K562 (cell line): ENCODE measurements around the gene TADA2A. TPM values are rescaled to one million over a fixed set of nuclear protein-coding genes. Genes with fewer than 3 reads are reported as not detected.
A peak's percentile ranks its signal among the peaks of the same experiment; 100 is the strongest.

Source experiments
- AFF1 ChIP-seq, 2 experiments: fragments of 450-650 bp; IDR thresholded peaks; 2 replicates each; pipeline ENCODE4 v1.6.1; 2018; ENCODE audit warnings: mild to moderate bottlenecking in 2 of 2, low read depth in 1 of 2; ENCODE audit not compliant: partially characterized antibody in 2 of 2
- CC2D1A ChIP-seq: fragments of 450-650 bp; IDR thresholded peaks from 2 replicates; pipeline ENCODE4 v1.6.1; 2017; ENCODE audit warnings: mild to moderate bottlenecking
- KLF13 ChIP-seq: fragments of 450-650 bp; IDR thresholded peaks from 2 replicates; pipeline ENCODE4 v1.6.1; 2016; ENCODE audit warnings: missing genetic modification characterization, low read depth, mild to moderate bottlenecking, missing compliant biosample characterization, moderate library complexity, borderline replicate concordance
- KLF6 ChIP-seq: fragments of 250-450 bp; sonication (Bioruptor Pico); IDR thresholded peaks from 2 replicates; pipeline ENCODE4 v1.4.0; 2020; ENCODE audit warnings: mild to moderate bottlenecking, moderate library complexity, borderline replicate concordance
- MEF2A ChIP-seq: IDR thresholded peaks from 2 replicates; pipeline ENCODE4 v1.6.1; 2011; ENCODE audit warnings: low read depth, mild to moderate bottlenecking, low read length, moderate library complexity; ENCODE audit not compliant: control insufficient read depth
- MXD1 ChIP-seq: fragments of 250-450 bp; sonication (Bioruptor Pico); IDR thresholded peaks from 2 replicates; pipeline ENCODE4 v1.8.0; 2021; ENCODE audit warnings: borderline replicate concordance, mild to moderate bottlenecking, moderate library complexity; ENCODE audit not compliant: poor library complexity, severe bottlenecking
- NFIX ChIP-seq: fragments of 250-450 bp; sonication (Bioruptor Pico); IDR thresholded peaks from 2 replicates; pipeline ENCODE4 v1.4.0; 2020; ENCODE audit warnings: low read depth, mild to moderate bottlenecking, moderate library complexity
- SRF ChIP-seq, 2 experiments: fragments of 250-450, 450-650 bp in 1 of 2; sonication (Bioruptor Pico) in 1 of 2; sonication (generic) in 1 of 2; formaldehyde crosslinking; IDR thresholded peaks; 2 replicates each; pipeline versions ENCODE4 v1.5.0 to v1.5.1; 2020 to 2022; ENCODE audit warnings: mild to moderate bottlenecking in 1 of 2, missing genetic modification reagents in 1 of 2
- XRCC5 ChIP-seq: fragments of 200-400 bp; formaldehyde crosslinking; IDR thresholded peaks from 2 replicates; pipeline ENCODE4 v1.6.1; 2017; ENCODE audit warnings: low read depth, mild to moderate bottlenecking, low read length
- ZBTB11 ChIP-seq, 3 experiments: fragments of 200-800 bp in 1 of 3; fragments of 250-450 bp in 1 of 3; fragments of 450-650 bp in 1 of 3; sonication (Bioruptor Pico) in 1 of 3; sonication (Bioruptor generic) in 1 of 3; formaldehyde crosslinking in 1 of 3; IDR thresholded peaks; 2 replicates each; pipeline versions ENCODE4 v1.6.1 to v1.8.0; 2016 to 2022; ENCODE audit warnings: mild to moderate bottlenecking in 2 of 3, missing genetic modification characterization in 2 of 3, missing compliant biosample characterization in 1 of 3, moderate library complexity in 1 of 3
- ZBTB12 ChIP-seq: fragments of 250-450 bp; sonication (Bioruptor Pico); IDR thresholded peaks from 2 replicates; pipeline ENCODE4 v1.4.0; 2020
- ZNF146 ChIP-seq: IDR thresholded peaks from one replicate; pipeline ENCODE4 v1.6.1; 2018; ENCODE audit warnings: missing compliant biosample characterization; ENCODE audit not compliant: unreplicated experiment
- polyA plus RNA-seq, 8 experiments: library from polyadenylated mRNA; depleted of rRNA in 4 of 8; stranded (reverse) in 5 of 8; unstranded in 3 of 8; fragments of >200 nt; fragmentation: Nextera tagmentation in 2 of 8; fragmentation: Illumina TruSeq in 1 of 8; extraction: Ambion mirVana in 2 of 8; extraction: Trizol in 1 of 8; gene quantifications; 2 replicates each; pipeline versions ENCODE4 v1.2.1 to v1.2.3, GENCODE V29; 2011 to 2014; ENCODE audit warnings: inconsistent platforms in 1 of 8, missing spikeins in 1 of 8
- total RNA-seq, 7 experiments: library from RNA; depleted of rRNA in 6 of 7; stranded (reverse); fragments of >200 nt in 6 of 7; fragmentation: Illumina TruSeq in 2 of 7; extraction: Trizol in 2 of 7; gene quantifications; 2 replicates each; pipeline versions ENCODE4 v1.2.1 to v1.2.3, GENCODE V29; 2011 to 2021; ENCODE audit warnings: low replicate concordance in 1 of 7

TADA2A gene
- total and polyA plus RNA-seq, 9 of the 15 experiments (the other 6 are each of a cell fraction or from before 2014, with no cell fraction given): 13.8 to 37.7 (median 25.0) TPM

DNA sequence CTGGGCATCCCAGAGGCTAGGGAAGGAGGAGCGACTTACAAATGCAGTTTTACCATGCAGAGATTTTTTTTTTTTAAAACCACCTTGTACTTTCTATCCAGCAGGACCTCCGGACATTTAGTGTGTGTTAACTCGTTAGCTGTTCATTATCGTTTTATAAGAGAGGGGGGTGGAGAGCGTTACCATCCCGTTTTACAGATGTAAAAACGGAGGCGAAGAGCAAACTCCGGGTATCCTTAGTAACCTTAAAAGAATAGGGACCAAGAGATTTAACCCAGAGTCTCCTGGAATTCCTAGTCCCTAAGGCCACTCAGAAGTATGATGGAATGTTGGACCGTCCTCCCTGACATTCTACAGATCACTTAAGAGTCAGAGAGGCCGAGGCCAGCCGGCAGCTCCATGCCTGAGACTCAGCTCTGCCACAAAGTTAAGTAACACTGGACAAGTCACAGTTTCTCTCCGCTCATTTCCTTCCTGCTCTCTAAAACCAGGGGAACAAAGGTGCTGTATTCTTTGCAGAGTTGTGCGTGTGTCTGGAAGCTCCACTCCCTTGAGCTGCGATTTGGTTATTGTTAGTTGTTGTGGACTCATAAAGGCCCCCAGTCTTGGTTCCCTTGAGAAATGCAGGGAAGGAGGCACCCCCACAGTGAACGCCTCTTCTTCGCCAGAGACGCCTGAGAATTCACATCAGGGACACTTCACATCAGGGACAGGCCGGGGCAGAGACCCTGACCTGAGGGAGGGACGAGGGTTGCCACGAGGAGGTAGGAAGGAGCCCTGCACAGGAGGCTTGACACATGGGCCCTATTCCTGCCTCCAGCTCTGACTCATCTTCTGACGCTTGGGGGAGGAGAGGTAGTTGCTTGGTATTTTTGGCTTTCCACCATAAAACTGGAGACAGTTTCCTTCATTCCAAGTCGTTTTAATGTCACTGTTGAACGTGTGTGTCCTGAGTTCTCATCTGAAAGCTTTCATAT is 84.2 kb downstream of the TADA2A start (continued):
- no peak for TF ChIP-seq AFF1 (IDR thresholded peaks at IDR 0.05; ENCODE audit: low read depth in 1 of 2, partially characterized antibody in 2 of 2)
- 0 out of 2 replicates have a peak, but pooled peaks have one; percentile 48 for TF ChIP-seq MEF2A
- no peak for TF ChIP-seq KLF13 (tag)
- TF ChIP-seq ZNF146 (CRISPR knock-in tag): no peak
- TF ChIP-seq ZBTB12: no peak
- TF ChIP-seq KLF6 (CRISPR knock-in tag): no peak
- no peak for TF ChIP-seq SRF (CRISPR knock-in tag; IDR thresholded peaks at IDR 0.05)
- no peak for TF ChIP-seq ZBTB11 (CRISPR knock-in tag; IDR thresholded peaks at IDR 0.05)
- TF ChIP-seq NFIX (CRISPR knock-in tag): no peak
- TF ChIP-seq XRCC5: no peak
- TF ChIP-seq CC2D1A: no peak
- no peak for TF ChIP-seq MXD1
